PC-9 (cell line): ENCODE measurements around the gene B2M. TPM values are rescaled to one million over a fixed set of nuclear protein-coding genes. Genes with fewer than 3 reads are reported as not detected.
"Not testable (repeated sequence)": the region's sequence is repeated elsewhere in the genome, so short reads cannot be mapped to it uniquely, and the experiment has no call there.

Experiments
- BruUV-seq: library from RNA; stranded (reverse); fragments of 400-500 nt; replicated peaks from 2 replicates; lab custom pipeline; 2021; lab: Mats Ljungman, UMichigan
- CTCF ChIA-PET: fragments of 300-600 bp; sonication (Branson Sonifier 250); formaldehyde crosslinking; loops from one replicate; lab custom pipeline; 2022; ENCODE audit warnings: antibody characterized with exemption; lab: Charles Lee
- POLR2A ChIA-PET: fragments of 300-600 bp; sonication (Branson Sonifier 250); formaldehyde crosslinking; loops from one replicate; lab custom pipeline; 2022; ENCODE audit warnings: antibody characterized with exemption; ENCODE audit not compliant: unreplicated experiment; lab: Charles Lee
- DNase-seq, 2 experiments: peaks; one replicate each; pipeline versions ENCODE4 v3.0.0 to v3.0.0-alpha.2; 2015 to 2022; ENCODE audit warnings: mixed read lengths in 1 of 2
- H2AFZ ChIP-seq: fragments of 200-600 bp; sonication (generic); 2 replicates; pipeline ENCODE4 v1.8.1; 2017; ENCODE audit warnings: antibody characterized with exemption
- H3F3A ChIP-seq: fragments of 200-600 bp; sonication (generic); 2 replicates; pipeline ENCODE4 v1.8.1; 2017; ENCODE audit warnings: antibody characterized with exemption, mild to moderate bottlenecking, low read depth; ENCODE audit not compliant: insufficient read depth
- H3K27ac ChIP-seq: fragments of 200-600 bp; sonication (generic); 2 replicates; pipeline ENCODE4 v1.6.1; 2016; ENCODE audit warnings: mixed run types
- H3K27me3 ChIP-seq: fragments of 200-600 bp; sonication (generic); 2 replicates; pipeline ENCODE4 v1.6.1; 2016; ENCODE audit warnings: low read depth, mixed run types; ENCODE audit not compliant: insufficient read depth
- H3K36me3 ChIP-seq: fragments of 200-600 bp; sonication (generic); 2 replicates; pipeline ENCODE4 v1.6.1; 2016; ENCODE audit warnings: low read depth, mixed run types
- H3K4me1 ChIP-seq: fragments of 200-600 bp; sonication (generic); replicated peaks from 2 replicates; pipeline ENCODE4 v1.6.1; 2016; ENCODE audit warnings: mixed run types; ENCODE audit not compliant: insufficient read depth
- H3K4me2 ChIP-seq: fragments of 200-600 bp; sonication (generic); 2 replicates; pipeline ENCODE4 v1.6.1; 2017; ENCODE audit warnings: mixed run types
- H3K4me3 ChIP-seq: fragments of 200-600 bp; sonication (generic); 2 replicates; pipeline ENCODE4 v1.6.1; 2016; ENCODE audit warnings: mixed run types
- H3K79me2 ChIP-seq: fragments of 200-600 bp; sonication (generic); 2 replicates; pipeline ENCODE4 v1.6.1; 2017; ENCODE audit warnings: low read depth, mixed run types
- H3K9me2 ChIP-seq: fragments of 200-600 bp; sonication (generic); 2 replicates; pipeline ENCODE4 v1.8.1; 2017; ENCODE audit warnings: mild to moderate bottlenecking; ENCODE audit not compliant: insufficient read depth
- H3K9me3 ChIP-seq: fragments of 200-600 bp; sonication (generic); 2 replicates; pipeline ENCODE4 v1.8.1; 2016; ENCODE audit warnings: low read depth; ENCODE audit not compliant: insufficient read depth
- H4K20me1 ChIP-seq: fragments of 200-600 bp; sonication (generic); 2 replicates; pipeline ENCODE4 v1.8.1; 2017; ENCODE audit not compliant: insufficient read depth
- CTCF ChIP-seq: fragments of 200-600 bp; sonication (generic); conservative IDR thresholded peaks from 2 replicates; pipeline ENCODE4 v1.6.1; 2017; ENCODE audit warnings: mixed run types, antibody characterized with exemption, mild to moderate bottlenecking, moderate library complexity
- EZH2 ChIP-seq: fragments of 200-600 bp; sonication (generic); IDR thresholded peaks from 2 replicates; pipeline ENCODE4 v1.8.0; 2017; ENCODE audit warnings: antibody characterized with exemption, low read depth
- intact Hi-C: fragments of 100-400 bp; cut with micrococcal nuclease; formaldehyde crosslinking; loops from one replicate; pipeline ENCODE4 v1.10.0; 2022; ENCODE audit not compliant: unreplicated experiment
- total RNA-seq: library from RNA; stranded (reverse); gene quantifications from 2 replicates; pipeline ENCODE4 v1.2.3, GENCODE V29; 2021

B2M gene
- total RNA-seq, 1 experiment from 2014 or later = 685 TPM

GRCh38 chr15:44735482-44736180, 24.3 kb downstream of the B2M start:
- no peak overlapping the region for H3K4me2 ChIP-seq
- H2AFZ ChIP-seq = no peak overlapping the region
- no peaks in the 10 kb centered on the region for H3K4me1 ChIP-seq
- H3K36me3 ChIP-seq = no peaks in the 10 kb centered on the region
- H4K20me1 ChIP-seq = no peaks in the 10 kb centered on the region
- H3K9me2 ChIP-seq = no peaks in the 10 kb centered on the region
- no peak for DNase-seq
- intact Hi-C loops = loop anchor here (5.0 kb wide), 1 partner anchor 143 kb away; no protein-coding TSS in a partner anchor
- BruUV-seq = no TSS peak
- H3K4me3 ChIP-seq = no peak overlapping the region
- POLR2A ChIA-PET = interaction anchor here (0.9 kb wide), 1 partner anchor 199 kb away, joined by 5 read pairs; the partner anchor contains the start of gene EIF3J
- no peak for TF ChIP-seq CTCF
- TF ChIP-seq EZH2 = no peak
- CTCF ChIA-PET = interaction anchor here (0.7 kb wide), 3 partner anchors 8 to 72 kb away, joined by 3 to 5 read pairs (median 3); partner anchors contain the start of gene SPG11
- H3K9me3 ChIP-seq = no peaks in the 10 kb centered on the region
- no peaks in the 10 kb centered on the region for H3F3A ChIP-seq
- H3K27me3 ChIP-seq = no peaks in the 10 kb centered on the region
- H3K27ac ChIP-seq = no peak overlapping the region
- H3K79me2 ChIP-seq = peaks cover 2% of the 10 kb centered on the region; the same call in 1 of the 2 replicates

GRCh38 chr15:44736181-44736765, 25.0 kb downstream of the B2M start, which contains the start of gene TRIM69:
Gene TRIM69 (plus strand): TSS chr15:44736528. CDS start chr15:44736705, 177 bp downstream.
- H3K9me3 ChIP-seq = no peaks in the 10 kb centered on the region
- H4K20me1 ChIP-seq = no peaks in the 10 kb centered on the region
- BruUV-seq = no TSS peak
- H3K27me3 ChIP-seq = no peaks in the 10 kb centered on the region
- H3K79me2 ChIP-seq = no peaks in the 10 kb centered on the region
- no peak within 1 kb of the TSS for H3K27ac ChIP-seq
- H3K4me2 ChIP-seq = no peak within 1 kb of the TSS
- CTCF ChIA-PET = interaction anchor here (0.7 to 1.7 kb wide), 3 partner anchors 8 to 152 kb away, joined by 3 to 15 read pairs (median 3); partner anchors contain the start of gene SPG11
- no peak for TF ChIP-seq CTCF
- intact Hi-C loops = loop anchor here (5.0 kb wide), 1 partner anchor 144 kb away; no protein-coding TSS in a partner anchor
- no peak within 1 kb of the TSS for H3K4me3 ChIP-seq
- H3K9me2 ChIP-seq = no peaks in the 10 kb centered on the region
- H3K36me3 ChIP-seq = no peaks in the 10 kb centered on the region
- no peaks in the 10 kb centered on the region for H3F3A ChIP-seq
- no peak for DNase-seq
- no peaks in the 10 kb centered on the region for H3K4me1 ChIP-seq
- no peak within 1 kb of the TSS for H2AFZ ChIP-seq
- POLR2A ChIA-PET = interaction anchor here (0.9 kb wide), 1 partner anchor 199 kb away, joined by 5 read pairs; the partner anchor contains the start of gene EIF3J

- no peak for TF ChIP-seq EZH2
- TF ChIP-seq CTCF = peak; percentile 75
- CTCF ChIA-PET = interaction anchor here (0.5 to 1.9 kb wide), 8 partner anchors 10 to 154 kb away, joined by 3 to 26 read pairs (median 5); partner anchors contain the start of genes PATL2 and SPG11
- no TSS peak for BruUV-seq
Measured at GRCh38 chr15:44738340-44738984, 27.1 kb downstream of the B2M start.

GRCh38 chr15:44739222-44739847, 28.0 kb downstream of the B2M start:
- DNase-seq, BruUV-seq, H2AFZ ChIP-seq, H3F3A ChIP-seq, H3K4me1 ChIP-seq, POLR2A ChIA-PET, H3K9me3 ChIP-seq, H3K36me3 ChIP-seq, H3K27ac ChIP-seq, H3K79me2 ChIP-seq, H3K27me3 ChIP-seq, H3K4me2 ChIP-seq, H4K20me1 ChIP-seq, H3K9me2 ChIP-seq, H3K4me3 ChIP-seq: not testable (repeated sequence)
- CTCF ChIA-PET = interaction anchor here (1.0 to 1.9 kb wide), 3 partner anchors 16 to 76 kb away, joined by 3 to 14 read pairs (median 4); partner anchors contain the start of gene SPG11
- intact Hi-C loops = loop anchor here (2.0 to 5.0 kb wide), 2 partner anchors 77 to 147 kb away; partner anchors contain the start of gene SPG11

More at GRCh38 chr15:44738340-44738984, 27.1 kb downstream of the B2M start:
- H3K9me2 ChIP-seq = no peaks in the 10 kb centered on the region
- H3K36me3 ChIP-seq = no peaks in the 10 kb centered on the region
- intact Hi-C loops = loop anchor here (1.0 to 5.0 kb wide), 3 partner anchors 76 to 160 kb away; partner anchors contain the start of gene SPG11
- no peak overlapping the region for H2AFZ ChIP-seq
- no peaks in the 10 kb centered on the region for H3F3A ChIP-seq
- H3K9me3 ChIP-seq = no peaks in the 10 kb centered on the region
- POLR2A ChIA-PET = no interaction called here
- H3K27me3 ChIP-seq = no peaks in the 10 kb centered on the region
- peak in 1 of 2 experiments; percentile 37 for DNase-seq
- no peaks in the 10 kb centered on the region for H3K4me1 ChIP-seq
- no peak overlapping the region for H3K4me3 ChIP-seq
- H4K20me1 ChIP-seq = no peaks in the 10 kb centered on the region
- H3K27ac ChIP-seq = no peak overlapping the region
- no peak overlapping the region for H3K4me2 ChIP-seq
- no peaks in the 10 kb centered on the region for H3K79me2 ChIP-seq
